WI38 (cell line): Measurements from ENCODE around the gene CIB4.

Experiments
- H3K4me3 ChIP-seq: 2 replicates; pipeline ENCODE4 v1.5.1; 2011; ENCODE audit warnings: low read depth, mild to moderate bottlenecking, control low read depth, low read length
- CTCF ChIP-seq: IDR thresholded peaks from 2 replicates; pipeline ENCODE4 v1.5.1; 2012; ENCODE audit warnings: low read depth, mild to moderate bottlenecking, control low read depth, low read length

Gene CIB4

GRCh38 chr2:26533661-26534060, 107.5 kb downstream of the CIB4 start:
- TF ChIP-seq CTCF: no peak
- no peak overlapping the region for H3K4me3 ChIP-seq

GRCh38 chr2:26532301-26533250, 108.6 kb downstream of the CIB4 start:
- H3K4me3 ChIP-seq: no peak overlapping the region
- no peak for TF ChIP-seq CTCF
